K562 (cell line): ENCODE data around the gene GBA2. TPM values are rescaled to one million over a fixed set of nuclear protein-coding genes. Genes with fewer than 3 reads are reported as not detected.
A peak's percentile ranks its signal among the peaks of the same experiment; 100 is the strongest.

Experiments
- ATAC-seq: fragments of 200-7000 bp; cut with Tn5 transposase; 3 replicates; pipeline ENCODE4 v1.9.1; 2020; ENCODE audit warnings: moderate library complexity
- BruUV-seq: library from RNA; stranded (reverse); fragments of 400-500 nt; replicated peaks from 2 replicates; lab custom pipeline; 2021; lab: Mats Ljungman, UMichigan
- CTCF ChIA-PET: fragments of 300-600 bp; formaldehyde crosslinking; extraction: SDS; loops from one replicate; lab custom pipeline; 2021; ENCODE audit warnings: low intra/inter-chr PET ratio; lab: Yijun Ruan, JAX
- POLR2A ChIA-PET: fragments of 300-600, 350-650 bp; sonication (Branson Sonifier 250); formaldehyde crosslinking; extraction: SDS; loops from one replicate; lab custom pipeline; 2021; ENCODE audit warnings: antibody characterized with exemption, inconsistent platforms; lab: Yijun Ruan, JAX
- DNase-seq, 4 experiments: peaks; one replicate each; pipeline versions ENCODE4 v3.0.0 to v3.0.0-alpha.2; 2011 to 2018; ENCODE audit warnings: low spot score in 3 of 4, mixed read lengths in 3 of 4; ENCODE audit errors: extremely low read depth in 1 of 4
- FAIRE-seq: peaks from 2 replicates; lab custom pipeline; 2011; peaks lifted over from hg19 to GRCh38; lab: Jason Lieb, UNC
- H2AFZ ChIP-seq: 2 replicates; pipeline ENCODE4 v1.6.0; 2011; ENCODE audit warnings: low read depth, low read length, control low read depth, inconsistent platforms
- H3K27ac ChIP-seq: fragments of 200-600 bp; 3 replicates; pipeline ENCODE4 v1.8.0; 2011; ENCODE audit warnings: low read depth, mild to moderate bottlenecking, control low read depth, inconsistent platforms, low read length, moderate library complexity, mixed read lengths; ENCODE audit errors: extremely low read depth
- H3K27me3 ChIP-seq, 2 experiments: fragments of 300-600 bp in 1 of 2; 2 replicates in 1 of 2; 3 replicates in 1 of 2; pipeline versions ENCODE4 v1.6.0 to v1.8.0; 2011; ENCODE audit warnings: inconsistent platforms in 2 of 2, low read length in 2 of 2, mild to moderate bottlenecking in 1 of 2, mixed read lengths in 1 of 2, moderate library complexity in 1 of 2; ENCODE audit not compliant: control insufficient read depth in 2 of 2, insufficient read depth in 2 of 2
- H3K36me3 ChIP-seq: fragments of 300-600 bp; 3 replicates; pipeline ENCODE4 v1.8.0; 2011; ENCODE audit warnings: mild to moderate bottlenecking, low read length, inconsistent platforms; ENCODE audit not compliant: control insufficient read depth, insufficient read depth
- H3K4me1 ChIP-seq, 2 experiments: fragments of 200-600 bp in 1 of 2; replicated peaks in 1 of 2; 2 replicates in 1 of 2; 3 replicates in 1 of 2; pipeline versions ENCODE4 v1.5.1 to v1.8.0; 2011; ENCODE audit warnings: inconsistent platforms in 2 of 2, low read length in 2 of 2, mild to moderate bottlenecking in 1 of 2, mixed read lengths in 1 of 2, moderate library complexity in 1 of 2; ENCODE audit not compliant: control insufficient read depth in 2 of 2, insufficient read depth in 2 of 2
- H3K4me2 ChIP-seq: 2 replicates; pipeline ENCODE4 v1.6.1; 2011; ENCODE audit warnings: low read length, control low read depth, inconsistent platforms, mixed read lengths; ENCODE audit not compliant: insufficient read depth
- H3K4me3 ChIP-seq: fragments of 200-600 bp; sonication (generic), shearing (Covaris generic); 2 replicates; pipeline ENCODE4 v1.5.1; 2016; ENCODE audit warnings: control low read depth, inconsistent platforms
- H3K79me2 ChIP-seq: fragments of 200-600 bp; 3 replicates; pipeline ENCODE4 v1.8.0; 2011; ENCODE audit warnings: low read length, inconsistent platforms; ENCODE audit not compliant: control insufficient read depth, insufficient read depth
- H3K9ac ChIP-seq, 2 experiments: 2 replicates each; pipeline versions ENCODE4 v1.6.0 to v1.6.1; 2011; ENCODE audit warnings: low read depth in 2 of 2, low read length in 2 of 2, control low read depth in 1 of 2, inconsistent platforms in 1 of 2, mild to moderate bottlenecking in 1 of 2, mixed read lengths in 1 of 2; ENCODE audit not compliant: insufficient read depth in 1 of 2
- H3K9me1 ChIP-seq: one replicate; pipeline ENCODE4 v1.6.0; 2011; ENCODE audit warnings: inconsistent platforms, mild to moderate bottlenecking, low read length, moderate library complexity; ENCODE audit not compliant: control insufficient read depth, insufficient read depth
- H3K9me3 ChIP-seq: replicated peaks from 2 replicates; pipeline ENCODE4 v1.5.1; 2011; ENCODE audit warnings: low read depth, low read length, inconsistent platforms; ENCODE audit not compliant: control insufficient read depth, insufficient read depth
- H4K20me1 ChIP-seq: replicated peaks from 2 replicates; pipeline ENCODE4 v1.6.1; 2011; ENCODE audit warnings: low read length, inconsistent platforms, mixed read lengths; ENCODE audit not compliant: control insufficient read depth, insufficient read depth
- HIVEP1 ChIP-seq: fragments of 250-450 bp; sonication (Bioruptor Pico); IDR thresholded peaks from 2 replicates; pipeline ENCODE4 v1.4.0; 2020; ENCODE audit warnings: mild to moderate bottlenecking
- KAT7 ChIP-seq: sonication (generic); formaldehyde crosslinking; IDR thresholded peaks from 2 replicates; pipeline ENCODE4 v1.8.0; 2022; ENCODE audit warnings: missing genetic modification reagents, mild to moderate bottlenecking, borderline replicate concordance
- KAT8 ChIP-seq: fragments of 450-650 bp; IDR thresholded peaks from 2 replicates; pipeline ENCODE4 v1.6.1; 2016; ENCODE audit warnings: low read depth, mild to moderate bottlenecking
- LEF1 ChIP-seq: fragments of 450-650 bp; IDR thresholded peaks from 2 replicates; pipeline ENCODE4 v1.6.1; 2016; ENCODE audit warnings: mild to moderate bottlenecking
- POLR2G ChIP-seq: fragments of 200-400 bp; formaldehyde crosslinking; IDR thresholded peaks from 2 replicates; pipeline ENCODE4 v1.6.1; 2017; ENCODE audit warnings: low read depth, mild to moderate bottlenecking, antibody characterized with exemption, low read length, moderate library complexity
- ZNF224 ChIP-seq: sonication (generic); formaldehyde crosslinking; IDR thresholded peaks from 2 replicates; pipeline ENCODE4 v1.8.0; 2022; ENCODE audit warnings: mild to moderate bottlenecking, missing genetic modification reagents
- WGBS: fragments of 100-300 bp; shearing (Covaris generic); methylation state at CpG from one replicate; pipeline ENCODE4 v1.1.6; 2016; ENCODE audit warnings: low coverage, mixed read lengths; ENCODE audit not compliant: insufficient coverage; ENCODE audit errors: missing lambda C conversion rate; 5-methylcytosine and 5-hydroxymethylcytosine counted together
- in situ Hi-C: fragments of 300-500 bp; cut with MboI; formaldehyde crosslinking; loops from 4 replicates; pipeline ENCODE4 v1.15.0; 2018; ENCODE audit warnings: inconsistent platforms, mixed read lengths
- intact Hi-C: fragments of 100-400 bp; cut with micrococcal nuclease; formaldehyde crosslinking; loops from 2 replicates; pipeline ENCODE4 v1.14.2; 2022
- polyA plus RNA-seq, 8 experiments: library from polyadenylated mRNA; depleted of rRNA in 4 of 8; stranded (reverse) in 5 of 8; unstranded in 3 of 8; fragments of >200 nt; fragmentation: Nextera tagmentation in 2 of 8; fragmentation: Illumina TruSeq in 1 of 8; extraction: Ambion mirVana in 2 of 8; extraction: Trizol in 1 of 8; gene quantifications; 2 replicates each; pipeline versions ENCODE4 v1.2.1 to v1.2.3, GENCODE V29; 2011 to 2014; ENCODE audit warnings: inconsistent platforms in 1 of 8, missing spikeins in 1 of 8
- total RNA-seq, 7 experiments: library from RNA; depleted of rRNA in 6 of 7; stranded (reverse); fragments of >200 nt in 6 of 7; fragmentation: Illumina TruSeq in 2 of 7; extraction: Trizol in 2 of 7; gene quantifications; 2 replicates each; pipeline versions ENCODE4 v1.2.1 to v1.2.3, GENCODE V29; 2011 to 2021; ENCODE audit warnings: low replicate concordance in 1 of 7
- TF ChIP-seq, protein P1 (sequence below): fragments of 450-650 bp; formaldehyde crosslinking; IDR thresholded peaks from 2 replicates; pipeline ENCODE4 v1.4.0; 2020; ENCODE audit warnings: mild to moderate bottlenecking, moderate library complexity
- TF ChIP-seq, protein P2 (sequence below): sonication (generic); formaldehyde crosslinking; IDR thresholded peaks from 2 replicates; pipeline ENCODE4 v1.8.0; 2022; ENCODE audit warnings: missing genetic modification reagents, mild to moderate bottlenecking, moderate library complexity, borderline replicate concordance

GBA2 gene
- total and polyA plus RNA-seq, 9 of the 15 experiments (the other 6 are each of a cell fraction or from before 2014, with no cell fraction given): 14.1 to 60.4 (median 32.1) TPM

DNA sequence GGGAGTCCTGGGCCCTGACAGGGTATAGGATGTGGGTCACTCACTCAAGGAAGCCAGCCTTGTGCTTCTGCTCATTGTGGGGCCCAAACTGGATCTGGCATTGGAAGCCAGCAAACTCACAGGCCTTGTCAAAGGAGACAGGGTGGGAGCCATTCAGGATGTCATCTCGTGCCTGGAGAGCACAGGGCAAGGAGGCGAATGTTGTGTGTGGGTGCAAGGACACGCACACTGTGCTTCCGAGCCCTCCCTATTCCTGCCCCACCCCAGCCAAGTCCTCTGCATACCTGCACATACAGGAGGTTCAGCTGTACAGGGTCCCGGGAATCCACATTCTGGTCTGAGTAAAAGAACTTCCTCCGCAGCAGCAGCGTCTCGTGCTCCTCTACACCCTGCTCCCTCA, 25.1 kb downstream of the GBA2 start:
- Histone ChIP-seq H3K36me3 (peaks cover 90% of the 10 kb centered on the region), H3K9me3 (no peaks in the 10 kb centered on the region), H2AFZ (no peak overlapping the region), H3K9ac (0 out of 4 replicates have a peak overlapping the region, but pooled peaks of 1 of the 2 experiments have one; percentile 39), H3K4me1 (peaks cover 14 to 28% of the 10 kb centered on the region in 2 experiments; a peak in 4 of 5 replicates), H3K27me3 (no peaks in the 10 kb centered on the region), H4K20me1 (peaks cover 3% of the 10 kb centered on the region; the same call in 1 of the 2 replicates), H3K4me3 (no peak overlapping the region), H3K27ac (no peak overlapping the region; the same call in 2 of the 3 replicates), H3K79me2 (peaks cover 38% of the 10 kb centered on the region), H3K9me1 (peaks cover 8% of the 10 kb centered on the region), H3K4me2 (no peak overlapping the region)
- DNase-seq: no peak
- ChIA-PET CTCF (no interaction called here), POLR2A (interaction anchor here (0.6 to 1.0 kb wide), 3 partner anchors 18 to 122 kb away, joined by 3 read pairs; no protein-coding TSS in a partner anchor)
- TF ChIP-seq, protein P1, sequence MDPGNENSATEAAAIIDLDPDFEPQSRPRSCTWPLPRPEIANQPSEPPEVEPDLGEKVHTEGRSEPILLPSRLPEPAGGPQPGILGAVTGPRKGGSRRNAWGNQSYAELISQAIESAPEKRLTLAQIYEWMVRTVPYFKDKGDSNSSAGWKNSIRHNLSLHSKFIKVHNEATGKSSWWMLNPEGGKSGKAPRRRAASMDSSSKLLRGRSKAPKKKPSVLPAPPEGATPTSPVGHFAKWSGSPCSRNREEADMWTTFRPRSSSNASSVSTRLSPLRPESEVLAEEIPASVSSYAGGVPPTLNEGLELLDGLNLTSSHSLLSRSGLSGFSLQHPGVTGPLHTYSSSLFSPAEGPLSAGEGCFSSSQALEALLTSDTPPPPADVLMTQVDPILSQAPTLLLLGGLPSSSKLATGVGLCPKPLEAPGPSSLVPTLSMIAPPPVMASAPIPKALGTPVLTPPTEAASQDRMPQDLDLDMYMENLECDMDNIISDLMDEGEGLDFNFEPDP (CRISPR knock-in tag): no peak
- 0 out of 2 replicates have a peak, but pooled peaks have one; percentile 13 for TF ChIP-seq POLR2G
- WGBS: 95% methylated on average over 7 of the region's 8 CpGs
- no TSS peak for BruUV-seq
- FAIRE-seq: no peak
- no peak for ATAC-seq
- intact Hi-C loops: no loop called here
- in situ Hi-C loops: no loop called here

DNA sequence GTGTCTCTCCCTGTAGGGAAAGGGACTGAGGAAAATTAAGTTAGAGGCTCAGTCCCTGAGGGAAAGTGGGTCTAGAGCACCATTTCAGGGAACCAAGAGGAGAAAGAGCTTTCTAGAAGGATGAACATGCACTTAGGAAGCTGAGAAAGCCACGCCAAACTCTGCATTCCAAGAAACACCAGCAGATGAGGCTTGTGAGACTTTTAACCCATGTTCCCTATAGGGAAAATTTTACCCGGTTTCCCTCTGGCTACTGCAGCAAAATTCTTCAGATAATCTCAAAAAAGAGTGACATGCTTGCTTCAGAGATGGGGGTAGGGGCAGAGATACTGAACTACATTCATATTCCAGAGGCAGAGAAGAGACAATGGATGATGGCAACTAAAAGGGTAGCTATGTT, 25.6 kb downstream of the GBA2 start:
- H3K79me2 ChIP-seq: peaks cover 34% of the 10 kb centered on the region
- H3K36me3 ChIP-seq: peaks cover 95% of the 10 kb centered on the region
- H3K9me3 ChIP-seq: no peaks in the 10 kb centered on the region
- POLR2A ChIA-PET: interaction anchor here (0.6 to 2.9 kb wide), 3 partner anchors 9 to 46 kb away, joined by 3 to 10 read pairs (median 7); partner anchors contain the start of genes CREB3 and TLN1
- no peak overlapping the region for H2AFZ ChIP-seq
- BruUV-seq: no TSS peak
- no peak for FAIRE-seq
- H3K27ac ChIP-seq: no peak overlapping the region; the same call in 2 of the 3 replicates
- no peak for ATAC-seq
- 100% methylated on average over 2 of the region's 2 CpGs for WGBS
- in situ Hi-C loops: no loop called here
- intact Hi-C loops: no loop called here
- H3K27me3 ChIP-seq: no peaks in the 10 kb centered on the region
- peaks cover under 1% of the 10 kb centered on the region; the same call in 1 of the 2 replicates for H4K20me1 ChIP-seq
- no peak for DNase-seq
- H3K4me2 ChIP-seq: no peak overlapping the region
- H3K4me1 ChIP-seq: peaks cover 11 to 24% of the 10 kb centered on the region in 2 experiments; a peak in 4 of 5 replicates
- CTCF ChIA-PET: no interaction called here
- no peak overlapping the region for H3K4me3 ChIP-seq
- peaks cover 8% of the 10 kb centered on the region for H3K9me1 ChIP-seq
- no peak overlapping the region for H3K9ac ChIP-seq
- TF ChIP-seq LEF1 (no peak), HIVEP1 (CRISPR knock-in tag) (no peak), ZNF224 (CRISPR knock-in tag) (no peak), KAT7 (CRISPR knock-in tag) (no peak), KAT8 (no peak)
- TF ChIP-seq, protein P2, sequence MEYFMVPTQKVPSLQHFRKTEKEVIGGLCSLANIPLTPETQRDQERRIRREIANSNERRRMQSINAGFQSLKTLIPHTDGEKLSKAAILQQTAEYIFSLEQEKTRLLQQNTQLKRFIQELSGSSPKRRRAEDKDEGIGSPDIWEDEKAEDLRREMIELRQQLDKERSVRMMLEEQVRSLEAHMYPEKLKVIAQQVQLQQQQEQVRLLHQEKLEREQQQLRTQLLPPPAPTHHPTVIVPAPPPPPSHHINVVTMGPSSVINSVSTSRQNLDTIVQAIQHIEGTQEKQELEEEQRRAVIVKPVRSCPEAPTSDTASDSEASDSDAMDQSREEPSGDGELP (CRISPR knock-in tag): no peak
- TF ChIP-seq, protein P1 (CRISPR knock-in tag): no peak
